GM20000 (cell line): ENCODE measurements around the gene SCARF1.

Experiments
- DNase-seq: peaks from one replicate; pipeline ENCODE4 v3.0.0; 2012; ENCODE audit warnings: low spot score
- CTCF ChIP-seq: IDR thresholded peaks from 2 replicates; pipeline ENCODE4 v1.5.1; 2012; ENCODE audit warnings: mild to moderate bottlenecking, control low read depth; ENCODE audit errors: extremely low read depth, missing control alignments

The SCARF1 gene

GRCh38 chr17:1604831-1605528 is 40.6 kb downstream of the SCARF1 start:
- TF ChIP-seq CTCF = no peak
- no peak for DNase-seq

- no peak for DNase-seq
- TF ChIP-seq CTCF = no peak
Measured at GRCh38 chr17:1601571-1601970, 44.0 kb downstream of the SCARF1 start.

- no peak for TF ChIP-seq CTCF
- no peak for DNase-seq
Measured at GRCh38 chr17:1598399-1599095, 47.0 kb downstream of the SCARF1 start.

- DNase-seq = no peak
Measured at GRCh38 chr17:1597861-1598342, 47.6 kb downstream of the SCARF1 start.

GRCh38 chr17:1593630-1593931 is 52.0 kb downstream of the SCARF1 start:
- DNase-seq = no peak
- no peak for TF ChIP-seq CTCF

More at GRCh38 chr17:1597861-1598342, 47.6 kb downstream of the SCARF1 start:
- TF ChIP-seq CTCF = no peak

GRCh38 chr17:1592751-1593629 is 52.5 kb downstream of the SCARF1 start:
- peak; percentile 76 for DNase-seq
- no peak for TF ChIP-seq CTCF
